Stimulated activated CD8-positive, alpha-beta memory T cell treated with anti-CD3 and anti-CD28 coated beads, Interleukin-4, amount 100 ng/mL, for 4 hours (primary cell): ENCODE results near the gene LGI2.

Source experiments
- DNase-seq, 2 donors: peaks; one replicate each; pipeline ENCODE4 v3.0.0-alpha.2; 2020; ENCODE audit warnings: low read depth in 2 of 2, low spot score in 1 of 2

The LGI2 gene

GRCh38 chr4:24999392-25000089, 31.2 kb downstream of the LGI2 start:
- no peak for DNase-seq

GRCh38 chr4:24995346-24995919, 35.3 kb downstream of the LGI2 start:
- DNase-seq: no peak

- no peak for DNase-seq
Observed at GRCh38 chr4:24993551-24994080, 37.1 kb downstream of the LGI2 start.

DNA sequence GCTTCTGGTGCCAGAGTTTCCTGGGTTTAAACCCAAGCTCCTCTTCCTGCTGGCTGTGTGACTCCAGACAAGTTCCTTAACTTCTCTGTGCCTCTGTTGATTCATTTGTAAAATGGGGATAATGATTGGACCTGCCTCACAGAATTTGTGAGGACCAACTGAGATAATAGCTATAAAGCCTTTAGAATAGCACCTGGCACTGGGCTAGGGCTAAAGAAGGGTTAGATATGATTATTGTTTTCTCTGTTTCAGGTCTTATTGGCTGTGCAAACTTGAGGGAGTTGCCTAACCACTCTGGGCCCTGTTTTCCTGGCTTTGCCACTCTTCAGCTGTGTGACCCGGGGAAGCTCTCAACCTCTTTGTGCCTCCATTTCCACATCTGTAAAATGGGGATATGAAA, 37.8 kb downstream of the LGI2 start:
- DNase-seq: no peak

DNA sequence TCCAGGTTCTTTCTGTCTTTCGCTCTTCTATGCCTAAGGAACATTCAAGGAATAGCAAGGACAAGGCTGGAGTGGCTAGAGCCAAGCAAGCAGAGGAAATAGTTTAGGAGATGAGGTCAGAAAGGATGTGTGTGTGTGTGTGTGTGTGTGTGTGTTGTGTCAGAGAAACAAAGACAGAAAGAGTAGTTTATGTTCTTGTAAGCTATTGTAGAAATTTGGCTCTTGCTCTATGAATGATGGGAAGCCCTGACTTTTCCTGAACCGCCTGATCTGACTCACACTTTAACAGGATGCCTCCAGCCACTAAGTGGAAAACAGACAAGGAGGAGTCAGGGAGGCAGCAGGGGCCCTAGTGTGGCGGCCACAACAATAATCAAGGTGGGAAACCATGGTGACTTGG, 39.7 kb downstream of the LGI2 start:
- DNase-seq: no peak

DNA sequence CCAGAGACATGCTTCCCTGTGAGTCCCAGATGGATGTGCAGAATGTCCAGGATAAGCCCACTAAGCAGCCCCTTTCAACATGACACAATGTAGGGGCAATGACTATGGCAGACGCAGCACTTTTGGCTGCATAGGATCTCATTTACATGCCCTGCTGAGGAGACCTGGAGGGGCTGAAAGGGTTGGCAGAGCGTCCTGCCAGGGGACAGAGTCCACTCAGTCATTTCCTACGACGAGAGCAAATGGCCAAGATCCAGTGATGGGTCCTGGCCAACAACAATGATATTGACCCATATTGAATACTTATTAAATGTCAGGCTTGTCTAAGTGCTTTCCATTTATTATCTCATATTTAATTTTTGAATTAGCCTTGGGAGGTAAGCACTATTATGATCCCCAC, 41.4 kb downstream of the LGI2 start:
- no peak for DNase-seq

GRCh38 chr4:24988776-24989175, 42.0 kb downstream of the LGI2 start:
- DNase-seq: no peak

DNA sequence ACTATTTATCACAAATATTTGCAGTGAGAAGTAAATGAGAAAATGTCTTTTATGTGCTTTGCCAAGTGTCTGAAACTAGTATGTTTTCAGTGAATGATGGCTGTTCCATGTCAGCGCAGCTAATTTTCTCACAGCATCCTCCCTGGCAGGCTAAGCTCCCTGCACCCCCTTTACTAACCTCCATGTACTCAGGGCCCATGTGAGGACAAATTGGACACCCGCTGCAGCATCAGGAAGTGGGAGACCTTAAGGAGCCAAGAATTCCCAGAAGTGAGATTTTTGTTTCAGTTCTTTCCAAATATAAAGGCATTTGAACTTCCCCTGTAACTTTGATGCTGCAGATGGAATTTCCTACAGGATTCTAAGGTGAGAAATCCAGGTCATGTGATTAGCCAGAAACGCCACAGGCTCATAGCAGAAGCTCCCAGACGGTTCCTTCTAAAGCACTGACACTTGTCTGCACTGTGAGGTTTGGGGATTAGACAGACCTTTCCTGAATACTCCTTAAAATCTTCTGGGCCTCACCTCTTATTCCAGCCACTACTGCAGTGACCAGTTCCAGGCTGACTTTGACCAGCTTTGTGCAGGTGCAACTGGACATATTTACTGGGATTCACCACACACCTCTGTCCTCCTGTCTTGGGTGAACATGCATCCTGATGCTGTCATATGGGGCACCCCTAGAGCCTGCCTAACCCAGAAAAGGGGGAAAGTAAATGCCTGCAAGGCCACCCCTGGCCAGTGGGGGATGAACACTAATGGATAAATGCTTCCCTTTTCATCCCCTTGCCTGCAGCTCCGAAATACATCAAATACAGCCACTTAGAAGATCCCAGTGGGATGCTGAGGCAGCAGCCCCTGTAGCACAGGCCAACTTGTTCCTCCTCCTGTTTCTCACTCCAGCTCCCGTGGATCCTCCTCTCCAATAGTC, 45.9 kb downstream of the LGI2 start:
- DNase-seq: no peak

- no peak for DNase-seq
Observed at GRCh38 chr4:24980740-24981139, 50.0 kb downstream of the LGI2 start.

DNA sequence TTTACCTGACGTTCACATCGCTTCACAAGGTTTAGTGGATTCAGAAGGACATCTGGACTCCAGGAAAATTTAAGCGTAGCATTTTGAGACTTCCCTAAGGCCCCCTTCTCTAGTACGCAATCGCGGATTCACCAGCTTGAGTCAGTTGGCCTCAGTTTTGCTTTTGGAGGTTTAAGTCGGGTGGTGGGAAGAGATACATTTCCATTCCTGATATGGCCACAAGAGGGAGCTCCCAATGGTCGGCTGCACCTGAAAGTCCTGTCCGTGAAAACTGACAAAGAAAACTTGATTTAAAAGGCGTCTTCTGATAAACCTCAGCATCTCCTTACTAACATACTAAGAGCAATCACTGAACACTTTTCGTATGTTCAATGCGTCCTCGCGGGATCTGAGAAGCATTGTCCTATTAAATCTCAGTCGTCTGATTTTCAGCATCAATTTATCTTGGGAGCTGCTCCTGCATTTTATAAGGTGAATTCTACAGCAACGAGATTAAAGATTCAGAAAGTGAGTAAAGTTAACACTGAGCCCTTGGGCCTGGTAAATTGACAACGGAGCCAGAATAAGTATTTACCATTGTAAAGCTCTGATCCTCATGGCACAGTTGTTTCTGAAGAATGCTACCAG, 50.6 kb downstream of the LGI2 start:
- DNase-seq: no peak

DNA sequence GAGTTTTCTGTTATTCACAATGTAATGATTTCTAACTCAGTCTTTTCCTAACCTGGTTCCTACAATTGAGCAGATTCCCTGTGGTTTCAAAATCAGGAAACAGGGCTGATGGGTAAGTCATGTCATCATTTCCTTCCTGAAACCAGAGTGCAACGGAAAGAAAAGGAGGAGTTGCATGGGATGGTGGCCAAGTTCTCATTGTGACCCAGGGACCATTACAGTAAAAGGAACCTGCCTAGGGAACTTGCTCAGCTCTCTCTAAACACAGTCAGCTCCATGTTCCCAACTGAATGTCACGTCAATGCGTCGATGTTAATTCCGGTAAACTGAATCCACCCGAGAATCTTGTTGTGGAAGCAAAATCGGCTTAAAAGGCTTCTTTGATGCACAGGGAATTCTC, 51.2 kb downstream of the LGI2 start:
- no peak for DNase-seq

DNA sequence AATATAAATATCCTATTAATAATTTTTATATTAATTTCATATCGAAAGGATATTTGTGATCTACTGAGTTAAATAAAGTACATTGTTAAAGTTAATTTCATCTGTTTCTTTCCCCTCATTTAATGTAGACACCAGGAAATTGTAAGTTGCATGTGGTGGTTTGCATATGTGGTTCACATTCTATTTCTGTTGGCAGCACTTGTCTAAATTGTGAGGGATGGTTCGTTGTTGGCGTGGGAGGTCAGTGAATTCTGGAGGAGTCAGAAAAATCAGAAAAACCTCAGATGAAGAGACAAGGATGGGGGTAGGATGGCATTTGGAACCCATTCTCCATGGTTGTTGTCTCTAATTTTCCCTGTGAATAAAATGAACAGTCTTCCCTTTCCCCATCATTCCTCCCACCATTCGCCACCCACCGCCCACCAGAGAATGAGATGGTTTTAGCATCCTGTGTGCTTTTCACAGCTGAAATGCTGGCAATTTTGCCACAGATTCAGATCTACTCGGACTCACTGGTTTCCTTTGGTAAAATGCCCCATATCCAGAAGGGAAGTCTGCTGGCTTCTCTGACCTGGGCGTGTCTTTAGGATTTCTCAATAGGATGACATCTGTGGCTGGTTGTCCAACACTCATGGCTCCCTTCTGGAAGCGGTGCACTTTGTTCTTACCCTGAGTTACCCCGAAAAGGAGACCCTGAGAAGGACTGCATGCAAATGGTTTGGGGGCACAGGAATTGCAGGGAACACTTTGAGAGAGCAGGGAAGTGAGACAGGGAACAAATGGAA, 52.3 kb downstream of the LGI2 start:
- no peak for DNase-seq

DNA sequence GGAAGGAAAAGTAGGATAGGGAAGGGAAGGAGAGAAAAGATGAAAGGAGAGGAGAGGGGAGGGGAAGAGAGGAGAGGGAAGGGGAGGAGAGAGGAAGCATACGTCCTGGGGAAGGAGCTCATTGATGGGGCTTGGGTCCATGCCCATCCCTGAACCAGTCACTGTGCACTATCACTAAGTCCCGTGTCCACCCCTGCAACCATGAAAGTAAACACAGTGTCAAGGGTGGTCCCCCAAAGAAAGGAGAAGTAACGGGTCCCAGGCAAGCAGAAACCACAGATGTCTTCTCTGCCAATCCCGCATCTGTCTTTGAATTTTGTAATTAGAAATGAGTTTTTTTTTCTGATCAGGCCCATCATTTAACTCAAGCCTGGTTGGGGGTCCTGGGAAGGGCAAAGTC, 55.2 kb downstream of the LGI2 start:
- DNase-seq: no peak

DNA sequence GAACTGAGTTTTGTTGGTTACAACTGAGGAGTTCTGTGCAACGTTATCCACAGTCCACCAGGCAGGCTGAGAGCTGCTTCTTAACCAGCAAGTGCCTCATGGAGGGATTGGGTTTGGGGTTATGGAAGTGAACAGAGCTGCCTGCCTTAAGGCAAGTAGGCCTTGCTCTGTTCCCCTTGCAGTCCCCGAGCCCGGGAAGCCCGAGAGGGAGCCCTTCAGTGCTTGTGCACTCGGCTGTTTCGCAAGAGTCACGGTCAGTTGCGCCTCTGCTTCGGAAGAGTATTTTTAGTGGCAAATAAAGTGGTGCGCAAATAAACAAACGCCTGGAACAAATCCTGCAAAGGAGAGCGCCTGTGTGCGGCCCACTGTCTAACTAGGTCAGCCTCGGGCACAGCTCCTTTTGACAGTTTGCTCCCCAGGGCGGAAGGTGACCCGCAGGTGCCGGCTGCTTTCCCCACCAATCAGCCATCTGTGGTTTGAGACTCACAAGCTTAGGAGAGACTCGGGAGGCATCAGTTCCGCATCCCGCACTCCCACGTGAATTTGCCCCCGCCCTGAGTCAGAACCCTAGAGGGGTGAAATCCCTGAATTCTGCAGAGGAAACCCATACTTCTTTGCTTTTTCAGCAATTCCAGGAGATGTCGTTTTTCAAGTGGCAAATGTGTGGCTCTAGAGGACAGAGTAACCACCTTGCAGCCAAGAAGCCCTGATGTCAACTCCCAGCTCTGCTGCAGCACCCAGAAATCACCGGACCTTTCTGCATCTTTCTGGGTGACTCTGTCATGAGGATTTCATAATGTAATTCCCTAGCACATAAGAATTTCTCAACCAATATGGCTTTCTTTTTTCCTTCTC, 56.8 kb downstream of the LGI2 start:
- DNase-seq: no peak

GRCh38 chr4:24973404-24973746, 57.4 kb downstream of the LGI2 start:
- DNase-seq: no peak

DNA sequence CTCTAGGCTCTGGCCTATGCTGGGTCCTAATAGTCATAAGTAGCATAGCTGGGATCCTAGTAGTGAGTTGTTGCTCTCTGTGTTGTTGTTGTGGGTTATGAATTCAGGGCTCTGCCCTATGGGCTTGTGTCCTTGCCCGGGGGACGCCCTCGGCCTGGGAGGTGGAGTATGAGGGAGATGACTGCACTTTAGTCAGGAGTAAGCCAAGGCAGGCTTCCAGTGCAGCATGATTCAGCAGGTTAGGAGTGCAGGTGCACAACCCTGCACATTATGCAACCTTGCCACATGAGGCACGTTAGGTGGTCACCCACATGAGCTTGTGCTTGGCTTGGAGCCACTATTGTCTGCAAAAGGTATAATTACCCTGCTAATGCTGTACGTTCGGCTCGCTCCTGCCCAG, 59.6 kb downstream of the LGI2 start:
- no peak for DNase-seq

- no peak for DNase-seq
Observed at GRCh38 chr4:24970635-24971034, 60.1 kb downstream of the LGI2 start.

DNA sequence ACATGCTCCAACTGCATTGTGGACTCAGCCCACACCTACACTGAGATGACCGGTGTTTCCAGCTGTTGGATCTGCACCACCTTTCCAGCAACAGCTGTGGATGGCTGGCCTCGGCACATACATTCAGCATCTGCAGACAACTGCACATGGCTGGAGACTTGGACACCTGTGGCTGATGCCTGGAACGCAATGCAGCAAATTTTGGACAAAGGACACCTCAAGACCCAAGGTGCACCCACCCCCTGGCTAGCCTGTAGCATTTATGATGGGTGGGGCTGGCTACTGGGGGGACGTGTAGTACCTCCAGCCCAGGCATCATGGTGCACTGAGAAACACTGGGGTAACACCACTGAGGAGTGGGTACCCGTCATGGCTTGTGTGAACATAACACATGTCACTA, 60.6 kb downstream of the LGI2 start:
- no peak for DNase-seq

DNA sequence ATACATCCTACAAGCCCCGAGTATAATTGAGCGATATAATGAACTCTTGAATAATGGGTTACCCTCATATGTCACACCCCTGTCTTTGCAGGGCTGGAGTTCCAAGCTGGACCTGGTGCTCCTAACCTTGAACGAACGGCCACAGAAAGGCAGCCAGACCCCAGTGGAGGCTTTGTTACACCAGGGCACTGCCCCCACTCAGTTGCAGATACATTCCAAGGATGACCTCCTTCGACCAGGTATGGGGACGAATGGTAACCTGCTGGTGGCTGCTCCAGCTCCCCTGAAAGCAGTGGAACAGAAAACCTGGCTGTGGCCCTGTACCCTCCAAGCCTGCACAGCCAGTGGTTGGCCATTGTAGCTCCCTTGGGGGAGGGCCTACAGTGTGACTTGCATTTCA, 61.3 kb downstream of the LGI2 start:
- DNase-seq: no peak

- no peak for DNase-seq
Observed at GRCh38 chr4:24968992-24969391, 61.8 kb downstream of the LGI2 start.
